ENCODE results near the gene C1orf167. TPM values are rescaled to one million over a fixed set of nuclear protein-coding genes. Genes with fewer than 3 reads are reported as not detected.

The C1orf167 gene
- total and polyA plus RNA-seq, 4 donors = 0.37 TPM; not detected in 3

GRCh38 chr1:11725616-11726015, 36.4 kb upstream of the C1orf167 start:
- H3K9ac ChIP-seq (ENCODE audit: low read depth in 1 of 2, low read length in 2 of 2) = no peak overlapping the region
- no peaks in the 10 kb centered on the region for H3K27me3 ChIP-seq (ENCODE audit: control insufficient read depth in 4 of 4, insufficient read depth in 4 of 4, low read length in 3 of 4)
- H3K4me1 ChIP-seq (ENCODE audit: control insufficient read depth in 4 of 4, insufficient read depth in 4 of 4, low read length in 3 of 4) = peaks cover 0 to 10% (median 9%) of the 10 kb centered on the region in 4 donors
- no peak overlapping the region for H3K27ac ChIP-seq (ENCODE audit: low read depth in 1 of 2, low read length in 2 of 2)
- H3K4me3 ChIP-seq (ENCODE audit: low read depth in 1 of 3, low read length in 3 of 3) = no peak overlapping the region
- no peak for TF ChIP-seq ATF3 (IDR thresholded peaks at IDR 0.05)
- no peak for TF ChIP-seq SP1 (IDR thresholded peaks at IDR 0.05)
- no peak for TF ChIP-seq ZBTB33 (IDR thresholded peaks at IDR 0.05)
- no peak for TF ChIP-seq CTCF (IDR thresholded peaks at IDR 0.05; ENCODE audit: low read depth, low read length, missing input control)
- no peak for TF ChIP-seq YY1 (IDR thresholded peaks at IDR 0.05)
- no peak for TF ChIP-seq HNF4A (conservative IDR thresholded peaks at IDR 0.05)
- no peak for TF ChIP-seq MAX (IDR thresholded peaks at IDR 0.05)
- no peak for TF ChIP-seq TAF1 (conservative IDR thresholded peaks at IDR 0.05)
- TF ChIP-seq RXRA (IDR thresholded peaks at IDR 0.05) = no peak
- TF ChIP-seq RAD21 (IDR thresholded peaks at IDR 0.05) = no peak
- no peak for TF ChIP-seq EGR1 (IDR thresholded peaks at IDR 0.05; ENCODE audit: low read depth in 2 of 2)
- TF ChIP-seq FOXA1 (IDR thresholded peaks at IDR 0.05) = no peak
- no peak for TF ChIP-seq FOXA2 (IDR thresholded peaks at IDR 0.05)
- no peak for TF ChIP-seq JUND (IDR thresholded peaks at IDR 0.05)
- no peak for TF ChIP-seq HNF4G (IDR thresholded peaks at IDR 0.05)
- TF ChIP-seq NR2F2 (IDR thresholded peaks at IDR 0.05) = no peak
- TF ChIP-seq REST (IDR thresholded peaks at IDR 0.05) = no peak
- TF ChIP-seq GABPA (IDR thresholded peaks at IDR 0.05 in 1 of 2, conservative IDR thresholded peaks at IDR 0.05 in 1 of 2) = no peak
- no peaks in the 10 kb centered on the region for H3K9me3 ChIP-seq (ENCODE audit: control insufficient read depth in 4 of 4, low read length in 3 of 4)
- WGBS = 80% methylated on average over 5 of the region's 5 CpGs
- H3K36me3 ChIP-seq (ENCODE audit: control insufficient read depth in 4 of 4, insufficient read depth in 3 of 4, low read depth in 1 of 4, low read length in 3 of 4) = no peaks in the 10 kb centered on the region
- no peak for DNase-seq (ENCODE audit: low spot score)
